Activated CD4-positive, alpha-beta T cell treated with anti-CD3 and anti-CD28 coated beads, Interleukin-2, amount 10 ng/mL, durations not matched to agents 7 days and 5 days (primary cell): ENCODE results near the gene PSEN1. TPM values are rescaled to one million over a fixed set of nuclear protein-coding genes. Genes with fewer than 3 reads are reported as not detected.

Source experiments
- CTCF ChIA-PET: fragments of 350-600 bp; sonication (Branson Sonifier 250); formaldehyde crosslinking; loops from one replicate; lab custom pipeline; 2021; ENCODE audit warnings: antibody characterized with exemption; lab: Charles Lee
- POLR2A ChIA-PET: fragments of 350-600 bp; sonication (Branson Sonifier 250); formaldehyde crosslinking; loops from one replicate; lab custom pipeline; 2021; ENCODE audit warnings: antibody characterized with exemption; lab: Charles Lee
- DNase-seq: peaks from one replicate; pipeline ENCODE4 v3.0.0-alpha.2; 2020
- H3K27ac Mint-ChIP-seq: one replicate; pipeline ENCODE4 v1.8.0; 2021; ENCODE audit warnings: mild to moderate bottlenecking, moderate library complexity, mixed read lengths
- H3K27me3 Mint-ChIP-seq: one replicate; pipeline ENCODE4 v1.8.0; 2021; ENCODE audit warnings: mixed read lengths
- H3K36me3 Mint-ChIP-seq: one replicate; pipeline ENCODE4 v1.8.0; 2021; ENCODE audit warnings: low read depth, mixed read lengths
- H3K4me1 Mint-ChIP-seq: one replicate; pipeline ENCODE4 v1.8.0; 2021; ENCODE audit warnings: mixed read lengths
- H3K4me3 Mint-ChIP-seq: one replicate; pipeline ENCODE4 v1.8.0; 2021; ENCODE audit warnings: mild to moderate bottlenecking, moderate library complexity, mixed read lengths
- H3K9me3 Mint-ChIP-seq: one replicate; pipeline ENCODE4 v1.8.0; 2021; ENCODE audit warnings: mixed read lengths
- total RNA-seq, 2 experiments: library from RNA; stranded (reverse); gene quantifications; one replicate each; pipeline ENCODE4 v1.2.3, GENCODE V29; 2021

The PSEN1 gene
- total RNA-seq, 2 experiments from 2014 or later = 41.9 to 44.3 TPM

DNA sequence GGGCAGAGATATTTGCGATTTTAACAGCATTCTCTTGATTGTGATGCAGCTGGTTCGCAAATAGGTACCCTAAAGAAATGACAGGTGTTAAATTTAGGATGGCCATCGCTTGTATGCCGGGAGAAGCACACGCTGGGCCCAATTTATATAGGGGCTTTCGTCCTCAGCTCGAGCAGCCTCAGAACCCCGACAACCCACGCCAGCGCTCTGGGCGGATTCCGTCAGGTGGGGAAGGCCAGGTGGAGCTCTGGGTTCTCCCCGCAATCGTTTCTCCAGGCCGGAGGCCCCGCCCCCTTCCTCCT lies 271 bp upstream of the PSEN1 start:
- no peak for DNase-seq
- Mint-ChIP-seq H3K9me3 (peaks cover 21% of the 10 kb centered on the region), H3K4me3 (peak overlapping the region; percentile 80), H3K27ac (peak overlapping the region; percentile 100), H3K4me1 (peaks cover 27% of the 10 kb centered on the region), H3K27me3 (no peaks in the 10 kb centered on the region), H3K36me3 (peaks cover 29% of the 10 kb centered on the region)
- CTCF ChIA-PET = interaction anchor here (0.6 to 1.6 kb wide), 7 partner anchors 10 to 331 kb away, joined by 3 to 6 read pairs (median 3); partner anchors contain the start of gene RBM25
- POLR2A ChIA-PET = interaction anchor here (0.6 to 1.0 kb wide), 3 partner anchors 9 to 322 kb away, joined by 3 to 5 read pairs (median 4); partner anchors contain the start of gene NUMB

GRCh38 chr14:73140811-73141323 lies 4.6 kb downstream of the PSEN1 start:
- Mint-ChIP-seq H3K27ac (no peak overlapping the region), H3K9me3 (no peaks in the 10 kb centered on the region), H3K4me1 (peaks cover 41% of the 10 kb centered on the region), H3K36me3 (peaks cover 20% of the 10 kb centered on the region), H3K27me3 (no peaks in the 10 kb centered on the region), H3K4me3 (no peak overlapping the region)
- no peak for DNase-seq
- ChIA-PET POLR2A (no interaction called here), CTCF (no interaction called here)

- POLR2A ChIA-PET = no interaction called here
- no peaks in the 10 kb centered on the region for H3K9me3 Mint-ChIP-seq
- no peak overlapping the region for H3K4me3 Mint-ChIP-seq
- peaks cover 34% of the 10 kb centered on the region for H3K4me1 Mint-ChIP-seq
- peak overlapping the region; percentile 34 for H3K27ac Mint-ChIP-seq
- DNase-seq = no peak
- peaks cover 14% of the 10 kb centered on the region for H3K36me3 Mint-ChIP-seq
- no peaks in the 10 kb centered on the region for H3K27me3 Mint-ChIP-seq
- CTCF ChIA-PET = interaction anchor here (0.7 kb wide), 1 partner anchor 16 kb away, joined by 3 read pairs; no protein-coding TSS in a partner anchor
Measured at GRCh38 chr14:73142216-73142615, 5.9 kb downstream of the PSEN1 start.

GRCh38 chr14:73143003-73143402 lies 6.7 kb downstream of the PSEN1 start:
- CTCF ChIA-PET = no interaction called here
- no peaks in the 10 kb centered on the region for H3K27me3 Mint-ChIP-seq
- no peak for DNase-seq
- peak overlapping the region; percentile 15 for H3K27ac Mint-ChIP-seq
- peaks cover 11% of the 10 kb centered on the region for H3K36me3 Mint-ChIP-seq
- POLR2A ChIA-PET = no interaction called here
- peaks cover 29% of the 10 kb centered on the region for H3K4me1 Mint-ChIP-seq
- H3K9me3 Mint-ChIP-seq = no peaks in the 10 kb centered on the region
- H3K4me3 Mint-ChIP-seq = no peak overlapping the region

DNA sequence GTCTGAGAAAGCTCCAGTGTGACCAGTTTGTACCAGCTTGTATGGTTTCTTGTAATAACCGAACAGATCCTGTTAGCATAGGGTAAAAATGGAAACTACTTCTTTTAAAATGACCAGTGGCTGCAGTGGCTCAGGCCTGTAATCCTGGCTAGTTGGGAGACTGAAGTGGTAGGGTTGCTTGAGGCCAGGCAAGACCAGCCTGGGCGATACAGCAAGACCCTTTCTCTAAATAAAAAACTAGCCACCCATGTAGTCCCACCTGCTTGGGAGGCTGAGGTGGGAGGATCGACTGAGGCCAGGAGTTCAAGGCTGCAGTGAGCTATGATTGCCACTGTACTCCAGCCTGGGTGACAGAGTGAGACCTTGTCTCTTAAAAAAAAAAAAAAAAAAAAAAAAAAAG lies 7.3 kb downstream of the PSEN1 start:
- H3K36me3 Mint-ChIP-seq = peaks cover 11% of the 10 kb centered on the region
- ChIA-PET POLR2A (no interaction called here), CTCF (no interaction called here)
- no peaks in the 10 kb centered on the region for H3K9me3 Mint-ChIP-seq
- H3K27ac Mint-ChIP-seq = no peak overlapping the region
- H3K4me1 Mint-ChIP-seq = peaks cover 29% of the 10 kb centered on the region
- H3K4me3 Mint-ChIP-seq = no peak overlapping the region
- no peaks in the 10 kb centered on the region for H3K27me3 Mint-ChIP-seq
- no peak for DNase-seq

DNA sequence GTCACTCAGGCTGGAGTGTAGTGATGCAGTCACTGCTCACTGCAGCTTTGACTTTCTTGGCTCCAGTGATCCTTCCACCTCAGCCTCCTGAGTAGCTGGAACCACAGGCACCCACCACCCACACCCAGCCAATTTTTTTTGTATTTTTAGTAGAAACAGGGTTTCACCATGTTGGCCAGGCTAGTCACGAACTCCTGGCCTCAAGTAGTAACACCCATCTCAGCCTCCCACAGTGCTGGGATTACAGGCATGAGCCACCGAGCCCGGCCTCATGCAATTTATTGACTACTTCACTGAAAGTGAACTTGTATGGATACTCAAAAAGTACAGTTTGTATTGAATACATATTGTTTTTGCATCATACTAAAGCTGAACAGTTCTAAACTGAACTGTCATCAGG lies 9.1 kb downstream of the PSEN1 start:
- ChIA-PET POLR2A (no interaction called here), CTCF (interaction anchor here (0.6 to 1.3 kb wide), 4 partner anchors 9 to 34 kb away, joined by 3 to 4 read pairs (median 3); partner anchors contain the start of gene PSEN1)
- no peak overlapping the region for H3K27ac Mint-ChIP-seq
- no peak for DNase-seq
- no peaks in the 10 kb centered on the region for H3K27me3 Mint-ChIP-seq
- H3K9me3 Mint-ChIP-seq = no peaks in the 10 kb centered on the region
- peaks cover 29% of the 10 kb centered on the region for H3K4me1 Mint-ChIP-seq
- H3K36me3 Mint-ChIP-seq = peaks cover 25% of the 10 kb centered on the region
- H3K4me3 Mint-ChIP-seq = no peak overlapping the region

DNA sequence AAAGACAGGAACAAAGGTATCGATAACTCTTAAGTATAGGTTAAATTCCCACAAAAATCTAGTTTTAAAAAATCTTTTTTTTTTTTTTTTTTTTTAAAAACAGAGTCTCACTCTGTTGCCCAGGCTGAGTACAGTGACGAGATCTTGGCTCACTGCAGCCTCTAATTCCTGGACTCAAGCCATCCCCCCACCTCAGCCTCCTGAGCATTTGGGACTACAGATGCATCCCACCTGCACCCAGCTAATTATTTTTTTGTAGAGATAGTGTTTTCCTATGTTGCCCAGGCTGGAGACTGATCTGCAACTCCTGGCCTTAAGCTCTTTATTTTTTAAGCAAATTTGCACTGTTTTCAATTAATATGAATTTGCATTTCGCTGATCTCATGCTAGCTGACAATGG lies 9.8 kb downstream of the PSEN1 start:
- Mint-ChIP-seq H3K27me3 (no peaks in the 10 kb centered on the region), H3K36me3 (peaks cover 20% of the 10 kb centered on the region), H3K9me3 (no peaks in the 10 kb centered on the region), H3K27ac (no peak overlapping the region), H3K4me1 (peaks cover 21% of the 10 kb centered on the region), H3K4me3 (no peak overlapping the region)
- ChIA-PET CTCF (interaction anchor here (0.5 to 1.3 kb wide), 4 partner anchors 10 to 268 kb away, joined by 3 read pairs; partner anchors contain the start of gene PSEN1), POLR2A (no interaction called here)
- no peak for DNase-seq

- Mint-ChIP-seq H3K4me3 (no peak overlapping the region), H3K36me3 (peaks cover 26% of the 10 kb centered on the region), H3K9me3 (no peaks in the 10 kb centered on the region), H3K4me1 (peaks cover 5% of the 10 kb centered on the region), H3K27me3 (no peaks in the 10 kb centered on the region), H3K27ac (no peak overlapping the region)
- CTCF ChIA-PET = interaction anchor here (1.5 kb wide), 1 partner anchor 12 kb away, joined by 6 read pairs; no protein-coding TSS in a partner anchor
- DNase-seq = no peak
- POLR2A ChIA-PET = no interaction called here
Measured at GRCh38 chr14:73149753-73150152, 13.4 kb downstream of the PSEN1 start.

DNA sequence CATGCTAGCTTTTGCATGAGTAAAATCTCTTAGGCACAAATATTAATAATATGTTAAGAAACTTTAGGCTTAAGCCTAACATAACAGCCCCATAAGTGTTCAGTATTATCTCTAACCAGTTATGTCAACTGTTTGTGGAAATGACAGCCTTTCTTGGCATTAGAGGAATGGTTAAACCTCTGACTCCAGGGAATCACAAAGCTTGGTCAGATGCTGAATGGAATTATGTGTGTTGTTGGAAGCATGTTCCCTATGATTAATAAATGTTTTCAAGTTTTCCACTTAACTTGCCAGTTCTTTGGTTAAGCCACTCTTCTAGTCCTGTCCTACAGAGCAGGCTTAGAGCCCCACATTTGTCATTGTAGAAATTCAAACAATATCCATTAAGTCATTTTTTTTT lies 17.0 kb downstream of the PSEN1 start:
- CTCF ChIA-PET = interaction anchor here (1.0 to 1.5 kb wide), 2 partner anchors 13 to 151 kb away, joined by 3 read pairs; no protein-coding TSS in a partner anchor
- Mint-ChIP-seq H3K4me3 (no peak overlapping the region), H3K27ac (no peak overlapping the region), H3K36me3 (peaks cover 41% of the 10 kb centered on the region), H3K4me1 (no peaks in the 10 kb centered on the region), H3K27me3 (no peaks in the 10 kb centered on the region), H3K9me3 (no peaks in the 10 kb centered on the region)
- POLR2A ChIA-PET = no interaction called here
- DNase-seq = no peak

GRCh38 chr14:73162251-73162650 lies 25.9 kb downstream of the PSEN1 start:
- Mint-ChIP-seq H3K27me3 (no peaks in the 10 kb centered on the region), H3K4me1 (peaks cover 3% of the 10 kb centered on the region), H3K36me3 (peaks cover 52% of the 10 kb centered on the region), H3K27ac (no peak overlapping the region), H3K9me3 (no peaks in the 10 kb centered on the region), H3K4me3 (no peak overlapping the region)
- POLR2A ChIA-PET = no interaction called here
- CTCF ChIA-PET = interaction anchor here (1.7 kb wide), 1 partner anchor 11 kb away, joined by 3 read pairs; no protein-coding TSS in a partner anchor
- DNase-seq = no peak

GRCh38 chr14:73166399-73166798 lies 30.1 kb downstream of the PSEN1 start:
- no peak overlapping the region for H3K4me3 Mint-ChIP-seq
- DNase-seq = no peak
- H3K27ac Mint-ChIP-seq = no peak overlapping the region
- POLR2A ChIA-PET = no interaction called here
- H3K36me3 Mint-ChIP-seq = peaks cover 45% of the 10 kb centered on the region
- no peaks in the 10 kb centered on the region for H3K9me3 Mint-ChIP-seq
- no peaks in the 10 kb centered on the region for H3K27me3 Mint-ChIP-seq
- CTCF ChIA-PET = interaction anchor here (1.0 kb wide), 1 partner anchor 14 kb away, joined by 3 read pairs; no protein-coding TSS in a partner anchor
- H3K4me1 Mint-ChIP-seq = no peaks in the 10 kb centered on the region

DNA sequence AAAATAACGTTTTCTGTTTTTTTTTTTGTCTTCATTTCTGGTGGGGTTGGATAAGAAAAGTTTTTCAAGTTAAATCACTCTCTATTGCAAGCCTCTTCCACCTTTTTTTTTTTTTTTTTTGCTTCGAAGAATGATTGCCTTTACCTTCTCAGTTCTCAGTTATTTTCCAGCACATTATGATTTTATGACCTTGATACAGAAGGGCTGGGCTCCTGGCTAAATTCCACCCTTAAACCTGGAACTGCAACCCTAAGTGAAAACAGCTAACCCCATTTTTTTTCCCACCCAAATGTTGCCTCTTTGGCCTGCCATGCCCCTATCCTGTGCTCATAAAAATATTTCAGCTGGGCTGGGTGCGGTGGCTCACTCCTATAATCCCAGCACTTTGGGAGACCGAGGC lies 31.4 kb downstream of the PSEN1 start:
- ChIA-PET CTCF (no interaction called here), POLR2A (no interaction called here)
- DNase-seq = no peak
- Mint-ChIP-seq H3K4me3 (no peak overlapping the region), H3K9me3 (no peaks in the 10 kb centered on the region), H3K27ac (no peak overlapping the region), H3K36me3 (peaks cover 45% of the 10 kb centered on the region), H3K4me1 (no peaks in the 10 kb centered on the region), H3K27me3 (no peaks in the 10 kb centered on the region)

DNA sequence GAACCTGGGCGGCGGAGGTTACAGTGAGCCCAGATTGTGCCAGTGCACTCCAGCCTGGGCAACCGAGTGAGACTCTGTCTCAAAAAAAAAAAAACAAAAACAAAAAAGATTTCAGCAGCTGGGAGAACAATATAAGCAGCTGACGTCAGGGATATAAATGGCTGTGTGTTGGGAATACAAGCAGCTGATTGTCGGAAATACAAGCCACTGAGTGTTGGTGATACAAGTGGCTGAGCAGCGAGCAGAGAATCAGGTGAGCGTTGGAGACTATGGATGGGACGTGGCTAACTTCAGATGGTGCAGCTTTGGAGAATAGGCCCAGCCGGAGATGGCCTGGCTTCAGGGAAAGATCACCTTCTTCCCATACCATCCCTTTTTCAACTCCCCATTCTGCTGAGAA lies 32.0 kb downstream of the PSEN1 start:
- Mint-ChIP-seq H3K27ac (no peak overlapping the region), H3K36me3 (peaks cover 42% of the 10 kb centered on the region), H3K4me1 (no peaks in the 10 kb centered on the region), H3K9me3 (no peaks in the 10 kb centered on the region), H3K4me3 (no peak overlapping the region), H3K27me3 (no peaks in the 10 kb centered on the region)
- ChIA-PET CTCF (interaction anchor here (0.6 kb wide), 1 partner anchor 77 kb away, joined by 4 read pairs; no protein-coding TSS in a partner anchor), POLR2A (no interaction called here)
- DNase-seq = no peak
